Articular chondrocyte of knee joint (primary cell): ENCODE measurements around the gene MAP2K5. TPM values are rescaled to one million over a fixed set of nuclear protein-coding genes. Genes with fewer than 3 reads are reported as not detected.

Source experiments
- small RNA-seq: library from RNA; depleted of rRNA; stranded (forward); fragments of <200 nt; gene quantifications from one replicate; pipeline ENCODE3, GENCODE V24; 2012
- total RNA-seq: library from RNA; depleted of rRNA; stranded (reverse); fragments of >200 nt; gene quantifications from 2 replicates; pipeline ENCODE4 v1.2.3, GENCODE V29; 2012

MAP2K5 gene
- total RNA-seq = 9.3 and 9.7 TPM in 2 replicates

GRCh38 chr15:67542420-67543347 is at the start of gene MAP2K5:
MAP2K5 (plus strand) TSS chr15:67542703; CDS start chr15:67543336, 633 bp downstream.

GRCh38 chr15:67521029-67521782 is 21.3 kb upstream of the MAP2K5 start, which contains the start of gene C15orf61:
C15orf61 (plus strand) TSS chr15:67521131; CDS start chr15:67521249, 118 bp downstream.

GRCh38 chr15:67824976-67825880 is 282.7 kb downstream of the MAP2K5 start, which contains the start of gene SKOR1:
SKOR1 (plus strand) TSS chr15:67825509; CDS start chr15:67825603, 94 bp downstream.

GRCh38 chr15:67839929-67840748 is 297.6 kb downstream of the MAP2K5 start, which contains the start of gene RNU6-1:
RNU6-1 (minus strand) TSS chr15:67840045.

Small RNA genes lying within 50 kb of the gene (small RNA-seq; reads per million reads assigned to genes)
- gene RNU6-1 = 1.8 reads per million, percentile 67 among the genes with 10 or more reads in this experiment

Other genes with a start within 250 kb of the MAP2K5 start
- gene C15orf61, start 21.6 kb upstream of the MAP2K5 start, total RNA-seq = 3.1 and 8.2 TPM in 2 replicates